Measurements from ENCODE around the gene UPK2. TPM values are rescaled to one million over a fixed set of nuclear protein-coding genes. Genes with fewer than 3 reads are reported as not detected.

Gene UPK2
- total and polyA plus RNA-seq, 2 of the 13 experiments (the other 11 are each of a cell fraction or from before 2014, with no cell fraction given) = not detected

DNA sequence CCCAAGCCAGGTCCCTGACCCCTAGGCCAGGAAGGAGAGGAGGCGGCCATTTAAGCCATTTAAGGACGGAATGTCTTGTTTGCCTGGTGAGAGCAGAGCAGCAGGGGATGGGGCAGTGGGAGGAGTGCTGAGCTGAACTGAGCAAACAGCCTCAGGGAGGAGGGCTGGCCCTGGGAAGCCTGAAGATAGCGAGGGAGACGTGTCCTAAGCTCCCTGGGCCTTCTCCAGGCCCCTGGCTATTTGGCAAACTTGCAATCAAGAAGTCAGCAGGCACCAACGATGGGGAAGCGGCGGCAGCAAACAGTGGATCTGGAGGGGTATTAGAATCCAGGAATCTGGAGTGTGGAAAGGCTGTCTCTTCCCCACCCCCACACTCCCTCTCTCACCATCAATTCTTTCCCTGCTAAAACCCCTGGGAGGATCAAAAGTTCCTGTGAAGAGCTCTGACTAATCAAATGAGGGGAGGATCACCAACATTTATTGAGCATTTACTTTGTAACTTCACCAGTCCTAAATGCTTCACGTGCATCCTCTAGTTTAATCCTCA is 39.2 kb upstream of the UPK2 start (continued):
- 0 out of 2 replicates have a peak, but pooled peaks have one; percentile 33 for TF ChIP-seq ZBTB34 (CRISPR knock-in tag; IDR thresholded peaks at IDR 0.05)
- TF ChIP-seq, protein P1, sequence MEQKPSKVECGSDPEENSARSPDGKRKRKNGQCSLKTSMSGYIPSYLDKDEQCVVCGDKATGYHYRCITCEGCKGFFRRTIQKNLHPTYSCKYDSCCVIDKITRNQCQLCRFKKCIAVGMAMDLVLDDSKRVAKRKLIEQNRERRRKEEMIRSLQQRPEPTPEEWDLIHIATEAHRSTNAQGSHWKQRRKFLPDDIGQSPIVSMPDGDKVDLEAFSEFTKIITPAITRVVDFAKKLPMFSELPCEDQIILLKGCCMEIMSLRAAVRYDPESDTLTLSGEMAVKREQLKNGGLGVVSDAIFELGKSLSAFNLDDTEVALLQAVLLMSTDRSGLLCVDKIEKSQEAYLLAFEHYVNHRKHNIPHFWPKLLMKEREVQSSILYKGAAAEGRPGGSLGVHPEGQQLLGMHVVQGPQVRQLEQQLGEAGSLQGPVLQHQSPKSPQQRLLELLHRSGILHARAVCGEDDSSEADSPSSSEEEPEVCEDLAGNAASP (CRISPR knock-in tag; IDR thresholded peaks at IDR 0.05; ENCODE audit: borderline replicate concordance) = peak; percentile 85; the same call in 1 of the 2 replicates
- peak; percentile 32; the same call in 1 of the 2 replicates for TF ChIP-seq NR2F6 (IDR thresholded peaks at IDR 0.05)
- TF ChIP-seq NR2F6 (CRISPR knock-in tag; IDR thresholded peaks at IDR 0.05) = peak; percentile 15; the same call in 1 of the 2 replicates
- 0 out of 2 replicates have a peak, but pooled peaks have one; percentile 13 for TF ChIP-seq ZFY (CRISPR knock-in tag; IDR thresholded peaks at IDR 0.05)
- TF ChIP-seq, protein P2, sequence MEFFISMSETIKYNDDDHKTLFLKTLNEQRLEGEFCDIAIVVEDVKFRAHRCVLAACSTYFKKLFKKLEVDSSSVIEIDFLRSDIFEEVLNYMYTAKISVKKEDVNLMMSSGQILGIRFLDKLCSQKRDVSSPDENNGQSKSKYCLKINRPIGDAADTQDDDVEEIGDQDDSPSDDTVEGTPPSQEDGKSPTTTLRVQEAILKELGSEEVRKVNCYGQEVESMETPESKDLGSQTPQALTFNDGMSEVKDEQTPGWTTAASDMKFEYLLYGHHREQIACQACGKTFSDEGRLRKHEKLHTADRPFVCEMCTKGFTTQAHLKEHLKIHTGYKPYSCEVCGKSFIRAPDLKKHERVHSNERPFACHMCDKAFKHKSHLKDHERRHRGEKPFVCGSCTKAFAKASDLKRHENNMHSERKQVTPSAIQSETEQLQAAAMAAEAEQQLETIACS (CRISPR knock-in tag; IDR thresholded peaks at IDR 0.05) = no peak
- TF ChIP-seq RBM22 (optimal IDR thresholded peaks at IDR 0.05; ENCODE audit: low read length) = no peak
- peak; percentile 54; the same call in 1 of the 2 replicates for TF ChIP-seq HDAC2 (CRISPR knock-in tag; IDR thresholded peaks at IDR 0.05)
- TF ChIP-seq CC2D1A (CRISPR knock-in tag; IDR thresholded peaks at IDR 0.05) = no peak
- TF ChIP-seq, protein P3, sequence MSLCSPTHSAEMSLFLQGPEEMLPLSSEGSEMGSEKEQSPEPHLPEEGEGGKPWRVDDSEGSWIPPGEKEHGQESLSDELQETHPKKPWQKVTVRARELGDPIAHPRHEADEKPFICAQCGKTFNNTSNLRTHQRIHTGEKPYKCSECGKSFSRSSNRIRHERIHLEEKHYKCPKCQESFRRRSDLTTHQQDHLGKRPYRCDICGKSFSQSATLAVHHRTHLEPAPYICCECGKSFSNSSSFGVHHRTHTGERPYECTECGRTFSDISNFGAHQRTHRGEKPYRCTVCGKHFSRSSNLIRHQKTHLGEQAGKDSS (CRISPR knock-in tag; IDR thresholded peaks at IDR 0.05; ENCODE audit: borderline replicate concordance, low read depth) = no peak
- TF ChIP-seq, protein P4, sequence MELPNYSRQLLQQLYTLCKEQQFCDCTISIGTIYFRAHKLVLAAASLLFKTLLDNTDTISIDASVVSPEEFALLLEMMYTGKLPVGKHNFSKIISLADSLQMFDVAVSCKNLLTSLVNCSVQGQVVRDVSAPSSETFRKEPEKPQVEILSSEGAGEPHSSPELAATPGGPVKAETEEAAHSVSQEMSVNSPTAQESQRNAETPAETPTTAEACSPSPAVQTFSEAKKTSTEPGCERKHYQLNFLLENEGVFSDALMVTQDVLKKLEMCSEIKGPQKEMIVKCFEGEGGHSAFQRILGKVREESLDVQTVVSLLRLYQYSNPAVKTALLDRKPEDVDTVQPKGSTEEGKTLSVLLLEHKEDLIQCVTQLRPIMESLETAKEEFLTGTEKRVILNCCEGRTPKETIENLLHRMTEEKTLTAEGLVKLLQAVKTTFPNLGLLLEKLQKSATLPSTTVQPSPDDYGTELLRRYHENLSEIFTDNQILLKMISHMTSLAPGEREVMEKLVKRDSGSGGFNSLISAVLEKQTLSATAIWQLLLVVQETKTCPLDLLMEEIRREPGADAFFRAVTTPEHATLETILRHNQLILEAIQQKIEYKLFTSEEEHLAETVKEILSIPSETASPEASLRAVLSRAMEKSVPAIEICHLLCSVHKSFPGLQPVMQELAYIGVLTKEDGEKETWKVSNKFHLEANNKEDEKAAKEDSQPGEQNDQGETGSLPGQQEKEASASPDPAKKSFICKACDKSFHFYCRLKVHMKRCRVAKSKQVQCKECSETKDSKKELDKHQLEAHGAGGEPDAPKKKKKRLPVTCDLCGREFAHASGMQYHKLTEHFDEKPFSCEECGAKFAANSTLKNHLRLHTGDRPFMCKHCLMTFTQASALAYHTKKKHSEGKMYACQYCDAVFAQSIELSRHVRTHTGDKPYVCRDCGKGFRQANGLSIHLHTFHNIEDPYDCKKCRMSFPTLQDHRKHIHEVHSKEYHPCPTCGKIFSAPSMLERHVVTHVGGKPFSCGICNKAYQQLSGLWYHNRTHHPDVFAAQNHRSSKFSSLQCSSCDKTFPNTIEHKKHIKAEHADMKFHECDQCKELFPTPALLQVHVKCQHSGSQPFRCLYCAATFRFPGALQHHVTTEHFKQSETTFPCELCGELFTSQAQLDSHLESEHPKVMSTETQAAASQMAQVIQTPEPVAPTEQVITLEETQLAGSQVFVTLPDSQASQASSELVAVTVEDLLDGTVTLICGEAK (IDR thresholded peaks at IDR 0.05) = no peak
- TF ChIP-seq, protein P4 (CRISPR knock-in tag; IDR thresholded peaks at IDR 0.05) = no peak
- no peak for TF ChIP-seq ZBTB7A (CRISPR knock-in tag; IDR thresholded peaks at IDR 0.05)
- TF ChIP-seq TBX3 (IDR thresholded peaks at IDR 0.05; ENCODE audit: borderline replicate concordance) = no peak
- TF ChIP-seq SOX5 (CRISPR knock-in tag; IDR thresholded peaks at IDR 0.05; ENCODE audit: borderline replicate concordance) = 0 out of 2 replicates have a peak, but pooled peaks have one; percentile 16
- TF ChIP-seq KDM2A (CRISPR knock-in tag; IDR thresholded peaks at IDR 0.05; ENCODE audit: borderline replicate concordance, low read depth) = 0 out of 2 replicates have a peak, but pooled peaks have one; percentile 12

Data from HepG2 (cell line).